A673 (cell line): ENCODE data around the gene NELL1.
"Not testable (repeated sequence)": the region's sequence is repeated elsewhere in the genome, so short reads cannot be mapped to it uniquely, and the experiment has no call there.

Experiments
- EZH2 ChIP-seq: fragments of 200-600 bp; sonication (generic); IDR thresholded peaks from 2 replicates; pipeline ENCODE4 v1.6.1; 2017; ENCODE audit warnings: borderline replicate concordance, low read depth, mild to moderate bottlenecking, mixed read lengths, antibody characterized with exemption, low read length; ENCODE audit not compliant: poor library complexity, severe bottlenecking
- TF ChIP-seq, protein P1 (sequence below): fragments of 300-800, 200-600 bp; sonication (generic); conservative IDR thresholded peaks from 2 replicates; pipeline ENCODE4 v1.5.1; 2017; ENCODE audit warnings: low read depth, mild to moderate bottlenecking, antibody characterized with exemption, low read length, moderate library complexity, mixed read lengths

DNA sequence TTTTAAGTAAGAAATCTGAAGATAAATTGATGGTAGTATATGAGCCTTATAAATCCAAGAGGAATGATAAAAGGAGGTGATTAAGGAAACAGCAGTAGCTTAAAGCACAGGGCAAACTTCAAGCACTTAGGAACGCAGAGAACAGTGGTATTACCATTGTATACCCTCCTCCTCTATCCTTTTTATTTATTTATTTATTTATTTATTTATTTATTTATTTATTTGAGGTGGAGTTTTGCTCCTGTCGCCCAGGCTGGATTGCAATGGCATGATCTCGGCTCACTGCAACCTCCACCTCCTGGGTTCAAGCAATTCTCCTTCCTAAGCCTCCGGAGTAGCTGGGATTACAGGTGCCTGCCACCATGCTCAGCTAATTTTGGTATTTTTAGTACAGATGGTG is 472.2 kb downstream of the NELL1 start:
- TF ChIP-seq, protein P1, sequence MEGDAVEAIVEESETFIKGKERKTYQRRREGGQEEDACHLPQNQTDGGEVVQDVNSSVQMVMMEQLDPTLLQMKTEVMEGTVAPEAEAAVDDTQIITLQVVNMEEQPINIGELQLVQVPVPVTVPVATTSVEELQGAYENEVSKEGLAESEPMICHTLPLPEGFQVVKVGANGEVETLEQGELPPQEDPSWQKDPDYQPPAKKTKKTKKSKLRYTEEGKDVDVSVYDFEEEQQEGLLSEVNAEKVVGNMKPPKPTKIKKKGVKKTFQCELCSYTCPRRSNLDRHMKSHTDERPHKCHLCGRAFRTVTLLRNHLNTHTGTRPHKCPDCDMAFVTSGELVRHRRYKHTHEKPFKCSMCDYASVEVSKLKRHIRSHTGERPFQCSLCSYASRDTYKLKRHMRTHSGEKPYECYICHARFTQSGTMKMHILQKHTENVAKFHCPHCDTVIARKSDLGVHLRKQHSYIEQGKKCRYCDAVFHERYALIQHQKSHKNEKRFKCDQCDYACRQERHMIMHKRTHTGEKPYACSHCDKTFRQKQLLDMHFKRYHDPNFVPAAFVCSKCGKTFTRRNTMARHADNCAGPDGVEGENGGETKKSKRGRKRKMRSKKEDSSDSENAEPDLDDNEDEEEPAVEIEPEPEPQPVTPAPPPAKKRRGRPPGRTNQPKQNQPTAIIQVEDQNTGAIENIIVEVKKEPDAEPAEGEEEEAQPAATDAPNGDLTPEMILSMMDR: not testable (repeated sequence)
- TF ChIP-seq EZH2: not testable (repeated sequence)
